Measurements from ENCODE around the gene OSBPL9. TPM values are rescaled to one million over a fixed set of nuclear protein-coding genes. Genes with fewer than 3 reads are reported as not detected.

Gene OSBPL9
- total RNA-seq, 1 donor from 2014 or later = 103 TPM

GRCh38 chr1:51689075-51689440 is 72.2 kb downstream of the OSBPL9 start:
- no peaks in the 10 kb centered on the region for H3K9me3 Mint-ChIP-seq (ENCODE audit: unreplicated experiment)
- no peaks in the 10 kb centered on the region for H3K27me3 Mint-ChIP-seq (ENCODE audit: unreplicated experiment)
- TF ChIP-seq CTCF (IDR thresholded peaks at IDR 0.05) = no peak
- H3K36me3 Mint-ChIP-seq (ENCODE audit: unreplicated experiment) = peaks cover 2% of the 10 kb centered on the region
- peak overlapping the region; percentile 56 for H3K27ac Mint-ChIP-seq (ENCODE audit: unreplicated experiment)
- H3K4me1 Mint-ChIP-seq (ENCODE audit: unreplicated experiment) = peaks cover 45% of the 10 kb centered on the region
- DNase-seq (ENCODE audit: extremely low spot score, unreplicated experiment) = no peak
- H3K4me3 Mint-ChIP-seq (ENCODE audit: unreplicated experiment) = no peak overlapping the region

GRCh38 chr1:51689643-51690042 is 72.8 kb downstream of the OSBPL9 start:
- no peak for TF ChIP-seq CTCF (IDR thresholded peaks at IDR 0.05)
- H3K9me3 Mint-ChIP-seq (ENCODE audit: unreplicated experiment) = no peaks in the 10 kb centered on the region
- H3K27ac Mint-ChIP-seq (ENCODE audit: unreplicated experiment) = peak overlapping the region; percentile 56
- no peak overlapping the region for H3K4me3 Mint-ChIP-seq (ENCODE audit: unreplicated experiment)
- H3K27me3 Mint-ChIP-seq (ENCODE audit: unreplicated experiment) = no peaks in the 10 kb centered on the region
- peaks cover 45% of the 10 kb centered on the region for H3K4me1 Mint-ChIP-seq (ENCODE audit: unreplicated experiment)
- peaks cover 2% of the 10 kb centered on the region for H3K36me3 Mint-ChIP-seq (ENCODE audit: unreplicated experiment)
- DNase-seq (ENCODE audit: extremely low spot score, unreplicated experiment) = no peak

DNA sequence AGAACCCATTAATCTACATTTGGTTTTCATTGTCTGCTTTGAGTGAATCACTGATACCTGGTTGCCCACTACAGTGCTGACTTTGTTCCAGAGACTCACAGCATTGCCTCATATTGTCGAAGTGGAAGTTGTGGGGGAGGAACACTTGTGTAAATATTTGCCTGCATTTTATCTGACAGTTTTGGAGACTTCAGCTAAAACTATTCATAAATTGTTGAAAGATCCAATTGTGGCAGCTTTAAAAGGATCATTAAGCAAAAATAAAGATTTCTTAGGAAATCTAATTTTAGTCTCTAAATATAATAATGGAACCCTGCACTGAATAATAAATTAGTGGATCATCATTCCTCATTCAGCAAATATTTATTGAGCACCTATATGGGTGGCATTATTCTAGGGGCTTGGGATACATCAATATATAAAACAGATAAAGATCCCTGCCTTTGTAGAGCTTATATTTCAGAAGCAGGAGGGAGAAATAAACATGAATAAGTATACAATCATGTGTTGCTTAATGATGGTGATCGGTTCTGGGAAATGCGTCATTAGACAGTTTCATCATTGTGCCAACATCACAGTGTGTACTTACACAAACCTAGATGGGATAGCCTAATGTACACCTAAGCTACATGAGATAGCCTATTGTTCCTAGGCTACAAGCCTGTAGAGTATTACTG is 73.5 kb downstream of the OSBPL9 start:
- Mint-ChIP-seq H3K4me3 (ENCODE audit: unreplicated experiment) (no peak overlapping the region), H3K9me3 (ENCODE audit: unreplicated experiment) (no peaks in the 10 kb centered on the region), H3K27ac (ENCODE audit: unreplicated experiment) (peak overlapping the region; percentile 1), H3K4me1 (ENCODE audit: unreplicated experiment) (peaks cover 45% of the 10 kb centered on the region), H3K27me3 (ENCODE audit: unreplicated experiment) (no peaks in the 10 kb centered on the region), H3K36me3 (ENCODE audit: unreplicated experiment) (peaks cover 2% of the 10 kb centered on the region)
- TF ChIP-seq CTCF (IDR thresholded peaks at IDR 0.05) = no peak
- DNase-seq (ENCODE audit: extremely low spot score, unreplicated experiment) = no peak

DNA sequence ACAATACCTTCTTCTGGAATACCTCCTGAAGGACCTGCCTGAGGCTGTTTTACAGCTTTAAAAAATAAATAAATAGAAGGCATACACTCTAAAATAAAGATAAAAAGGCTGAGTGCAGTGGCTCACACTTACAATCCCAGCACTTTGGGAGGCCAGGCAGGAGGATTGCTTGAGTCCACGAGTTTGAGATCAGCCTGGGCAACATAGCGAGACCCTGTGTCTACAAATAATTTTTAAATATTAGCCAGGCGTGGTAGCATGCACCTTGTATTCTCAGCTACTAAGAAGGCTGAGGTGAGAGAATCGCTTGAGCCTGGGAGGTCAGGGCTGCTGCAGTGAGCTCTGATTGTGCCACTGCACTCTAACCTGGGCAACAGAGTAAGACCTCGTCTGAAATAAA is 75.0 kb downstream of the OSBPL9 start:
- no peaks in the 10 kb centered on the region for H3K36me3 Mint-ChIP-seq (ENCODE audit: unreplicated experiment)
- no peaks in the 10 kb centered on the region for H3K9me3 Mint-ChIP-seq (ENCODE audit: unreplicated experiment)
- TF ChIP-seq CTCF (IDR thresholded peaks at IDR 0.05) = no peak
- no peak overlapping the region for H3K27ac Mint-ChIP-seq (ENCODE audit: unreplicated experiment)
- H3K27me3 Mint-ChIP-seq (ENCODE audit: unreplicated experiment) = no peaks in the 10 kb centered on the region
- DNase-seq (ENCODE audit: extremely low spot score, unreplicated experiment) = no peak
- H3K4me1 Mint-ChIP-seq (ENCODE audit: unreplicated experiment) = peaks cover 45% of the 10 kb centered on the region
- H3K4me3 Mint-ChIP-seq (ENCODE audit: unreplicated experiment) = no peak overlapping the region

GRCh38 chr1:51693419-51694155 is 76.7 kb downstream of the OSBPL9 start:
- no peaks in the 10 kb centered on the region for H3K36me3 Mint-ChIP-seq (ENCODE audit: unreplicated experiment)
- no peak for DNase-seq (ENCODE audit: extremely low spot score, unreplicated experiment)
- H3K9me3 Mint-ChIP-seq (ENCODE audit: unreplicated experiment) = no peaks in the 10 kb centered on the region
- H3K4me1 Mint-ChIP-seq (ENCODE audit: unreplicated experiment) = peaks cover 35% of the 10 kb centered on the region
- H3K4me3 Mint-ChIP-seq (ENCODE audit: unreplicated experiment) = no peak overlapping the region
- no peaks in the 10 kb centered on the region for H3K27me3 Mint-ChIP-seq (ENCODE audit: unreplicated experiment)
- no peak for TF ChIP-seq CTCF (IDR thresholded peaks at IDR 0.05)
- no peak overlapping the region for H3K27ac Mint-ChIP-seq (ENCODE audit: unreplicated experiment)
